ENCODE measurements around the gene NXPE3. TPM values are rescaled to one million over a fixed set of nuclear protein-coding genes. Genes with fewer than 3 reads are reported as not detected.

The NXPE3 gene
- total RNA-seq, 1 donor from 2014 or later, result 12.7 TPM

DNA sequence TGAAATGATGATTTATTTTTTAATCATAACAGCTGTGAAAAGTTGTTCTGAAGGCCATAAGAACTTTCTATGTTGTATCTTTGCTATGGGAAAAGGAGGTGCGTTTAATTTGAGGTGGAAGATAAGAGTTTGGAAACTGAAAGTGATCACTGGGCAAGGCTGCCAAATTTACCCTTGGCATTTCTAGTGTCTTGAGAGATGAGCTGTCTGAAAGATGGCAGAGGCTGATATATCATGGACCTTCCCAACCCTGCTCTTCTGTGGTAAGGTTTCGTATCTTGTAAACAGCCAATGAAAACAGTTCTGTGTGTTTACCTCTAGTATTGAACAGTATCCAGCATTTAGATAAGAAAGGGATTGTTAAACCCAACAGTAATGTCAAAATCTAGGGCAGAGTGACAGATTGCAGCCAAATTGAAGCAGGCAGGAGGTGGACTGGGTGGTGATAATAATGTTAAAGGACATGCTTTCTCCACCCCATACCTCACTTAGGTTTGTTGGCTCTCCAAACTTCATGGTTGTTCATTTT is 54.5 kb downstream of the NXPE3 start:
- TF ChIP-seq, protein P1, sequence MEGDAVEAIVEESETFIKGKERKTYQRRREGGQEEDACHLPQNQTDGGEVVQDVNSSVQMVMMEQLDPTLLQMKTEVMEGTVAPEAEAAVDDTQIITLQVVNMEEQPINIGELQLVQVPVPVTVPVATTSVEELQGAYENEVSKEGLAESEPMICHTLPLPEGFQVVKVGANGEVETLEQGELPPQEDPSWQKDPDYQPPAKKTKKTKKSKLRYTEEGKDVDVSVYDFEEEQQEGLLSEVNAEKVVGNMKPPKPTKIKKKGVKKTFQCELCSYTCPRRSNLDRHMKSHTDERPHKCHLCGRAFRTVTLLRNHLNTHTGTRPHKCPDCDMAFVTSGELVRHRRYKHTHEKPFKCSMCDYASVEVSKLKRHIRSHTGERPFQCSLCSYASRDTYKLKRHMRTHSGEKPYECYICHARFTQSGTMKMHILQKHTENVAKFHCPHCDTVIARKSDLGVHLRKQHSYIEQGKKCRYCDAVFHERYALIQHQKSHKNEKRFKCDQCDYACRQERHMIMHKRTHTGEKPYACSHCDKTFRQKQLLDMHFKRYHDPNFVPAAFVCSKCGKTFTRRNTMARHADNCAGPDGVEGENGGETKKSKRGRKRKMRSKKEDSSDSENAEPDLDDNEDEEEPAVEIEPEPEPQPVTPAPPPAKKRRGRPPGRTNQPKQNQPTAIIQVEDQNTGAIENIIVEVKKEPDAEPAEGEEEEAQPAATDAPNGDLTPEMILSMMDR (IDR thresholded peaks at IDR 0.05; ENCODE audit: unreplicated experiment), result no peak
- no peak for DNase-seq (ENCODE audit: low spot score in 2 of 2, unreplicated experiment in 2 of 2)
- H3K36me3 Mint-ChIP-seq, result peaks cover 10% of the 10 kb centered on the region
- no peaks in the 10 kb centered on the region for H3K27me3 Mint-ChIP-seq (ENCODE audit: low read depth)
- no peak overlapping the region for H3K4me3 Mint-ChIP-seq
- H3K9me3 Mint-ChIP-seq, result peaks cover 4% of the 10 kb centered on the region
- H3K27ac Mint-ChIP-seq, result no peak overlapping the region
- peaks cover 29% of the 10 kb centered on the region for H3K4me1 Mint-ChIP-seq

DNA sequence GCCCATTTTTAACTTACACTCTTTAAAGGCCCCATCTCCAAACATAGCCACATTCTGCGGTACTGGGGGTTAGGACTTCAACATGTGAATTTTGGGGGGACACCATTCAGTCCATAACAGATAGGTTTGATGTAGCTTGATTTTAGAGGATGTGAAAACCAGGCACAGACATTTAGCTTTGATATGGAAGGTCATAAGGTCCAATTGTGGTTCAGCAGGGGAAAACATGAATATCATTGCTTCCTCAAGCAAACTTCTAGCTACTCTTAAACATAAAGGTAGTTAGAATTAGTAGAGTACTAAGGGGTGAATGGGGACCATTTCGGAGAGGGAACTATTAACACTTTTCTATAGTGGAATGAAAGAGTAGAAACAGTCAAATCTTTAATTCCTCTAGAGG is 56.7 kb downstream of the NXPE3 start:
- no peak overlapping the region for H3K4me3 Mint-ChIP-seq
- peaks cover 12% of the 10 kb centered on the region for H3K4me1 Mint-ChIP-seq
- TF ChIP-seq, protein P1 (IDR thresholded peaks at IDR 0.05; ENCODE audit: unreplicated experiment), result no peak
- peaks cover 10% of the 10 kb centered on the region for H3K36me3 Mint-ChIP-seq
- no peak for DNase-seq (ENCODE audit: low spot score in 2 of 2, unreplicated experiment in 2 of 2)
- no peaks in the 10 kb centered on the region for H3K27me3 Mint-ChIP-seq (ENCODE audit: low read depth)
- H3K27ac Mint-ChIP-seq, result no peak overlapping the region
- H3K9me3 Mint-ChIP-seq, result peaks cover 4% of the 10 kb centered on the region

DNA sequence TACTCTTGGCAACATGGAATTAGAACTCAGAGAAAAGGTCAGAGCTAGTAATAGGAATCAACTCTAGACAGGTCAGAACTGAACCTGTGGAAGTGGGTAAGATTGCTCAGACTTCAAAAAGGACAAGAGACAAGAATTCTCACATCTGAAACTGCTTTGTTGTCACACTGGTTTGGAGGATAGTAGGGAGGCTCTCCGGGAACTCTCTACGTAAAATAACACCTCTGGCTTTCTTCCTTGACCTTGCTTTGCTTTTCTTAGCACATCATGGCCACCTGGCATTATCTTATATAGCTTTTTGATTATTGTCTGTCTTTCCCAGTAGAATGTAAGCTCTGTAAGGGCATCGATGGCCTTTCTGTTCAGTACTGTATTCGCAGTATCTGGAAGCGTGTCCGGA is 57.1 kb downstream of the NXPE3 start:
- H3K4me3 Mint-ChIP-seq, result no peak overlapping the region
- peaks cover 10% of the 10 kb centered on the region for H3K36me3 Mint-ChIP-seq
- no peak overlapping the region for H3K27ac Mint-ChIP-seq
- TF ChIP-seq, protein P1 (IDR thresholded peaks at IDR 0.05; ENCODE audit: unreplicated experiment), result no peak
- peaks cover 12% of the 10 kb centered on the region for H3K4me1 Mint-ChIP-seq
- H3K9me3 Mint-ChIP-seq, result peaks cover 4% of the 10 kb centered on the region
- H3K27me3 Mint-ChIP-seq (ENCODE audit: low read depth), result no peaks in the 10 kb centered on the region
- DNase-seq (ENCODE audit: low spot score in 2 of 2, unreplicated experiment in 2 of 2), result no peak

DNA sequence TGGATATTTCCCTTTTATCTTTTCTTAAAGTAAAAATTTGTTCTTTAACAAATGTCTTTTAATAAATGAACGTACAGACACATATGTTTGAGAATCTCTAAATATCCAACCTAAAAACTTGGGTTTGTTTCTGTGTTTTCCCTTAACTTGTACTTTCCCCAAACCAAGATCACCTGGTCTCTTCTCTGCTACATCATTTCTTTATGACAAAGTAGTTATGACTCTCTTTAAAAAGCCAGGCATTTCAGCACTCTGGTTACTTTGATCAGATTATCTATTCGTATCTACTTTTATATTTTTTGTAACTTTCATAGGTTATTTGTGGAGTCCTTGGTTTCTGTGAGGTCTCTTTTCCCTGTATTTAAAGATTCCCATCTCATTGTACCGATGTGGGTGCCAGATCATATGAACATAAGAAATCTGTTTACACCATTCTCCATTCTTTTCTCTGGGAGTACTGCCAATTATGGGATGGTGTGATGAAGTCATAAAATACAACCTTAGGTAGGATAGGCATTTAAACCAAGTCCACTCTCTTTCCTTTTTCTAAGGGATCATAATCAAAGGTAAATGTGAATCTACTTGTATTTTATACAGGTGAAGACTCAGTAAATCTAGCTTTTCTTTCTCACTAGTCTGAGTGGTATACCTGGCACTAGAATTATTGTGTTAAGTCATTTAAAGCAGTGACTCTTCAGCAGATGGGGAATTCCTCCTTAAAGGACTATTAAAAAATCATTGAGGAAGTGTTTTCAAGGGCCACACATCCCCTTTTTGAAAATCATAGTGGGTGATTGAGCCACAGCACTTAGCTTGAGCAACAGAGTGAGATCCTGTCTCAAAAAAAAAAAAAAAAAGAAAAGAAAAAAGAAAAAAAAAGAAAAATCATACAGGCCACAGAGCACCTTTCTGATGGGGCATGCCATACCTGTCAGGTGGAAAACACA is 57.9 kb downstream of the NXPE3 start:
- H3K4me1 Mint-ChIP-seq, result peaks cover 12% of the 10 kb centered on the region
- peaks cover 11% of the 10 kb centered on the region for H3K36me3 Mint-ChIP-seq
- no peaks in the 10 kb centered on the region for H3K27me3 Mint-ChIP-seq (ENCODE audit: low read depth)
- H3K27ac Mint-ChIP-seq, result no peak overlapping the region
- DNase-seq (ENCODE audit: low spot score in 2 of 2, unreplicated experiment in 2 of 2), result no peak
- H3K9me3 Mint-ChIP-seq, result peaks cover 6% of the 10 kb centered on the region
- H3K4me3 Mint-ChIP-seq, result no peak overlapping the region
- TF ChIP-seq, protein P1 (IDR thresholded peaks at IDR 0.05; ENCODE audit: unreplicated experiment), result no peak

DNA sequence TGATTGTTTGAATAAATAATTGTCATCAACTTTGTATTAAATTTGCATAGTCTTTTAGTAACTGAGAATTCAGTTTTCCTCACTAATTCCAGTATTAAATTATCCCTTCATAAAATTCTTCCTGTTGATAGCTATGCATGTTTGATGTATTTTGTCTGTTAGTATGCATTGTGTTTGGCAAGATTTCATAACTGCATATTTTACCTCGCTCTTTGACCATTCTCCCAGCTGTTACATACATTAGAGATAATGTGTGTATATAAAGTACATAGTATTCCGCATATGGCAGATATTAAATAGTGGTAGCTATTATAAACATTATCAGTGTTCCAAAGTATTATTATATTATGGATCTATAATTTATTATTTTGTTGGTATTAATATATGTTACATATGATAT is 59.7 kb downstream of the NXPE3 start:
- Mint-ChIP-seq H3K4me3 (no peak overlapping the region), H3K27me3 (ENCODE audit: low read depth) (no peaks in the 10 kb centered on the region), H3K36me3 (peaks cover 9% of the 10 kb centered on the region), H3K27ac (no peak overlapping the region), H3K9me3 (peaks cover 8% of the 10 kb centered on the region), H3K4me1 (peaks cover 15% of the 10 kb centered on the region)
- TF ChIP-seq, protein P1 (IDR thresholded peaks at IDR 0.05; ENCODE audit: unreplicated experiment), result no peak
- DNase-seq (ENCODE audit: low spot score in 2 of 2, unreplicated experiment in 2 of 2), result no peak

Measured in mesothelial cell of epicardium (in vitro differentiated cells).